Panc1 (cell line): ENCODE results near the gene ATXN7L3.

Source experiments
- CTCF ChIP-seq: fragments of 450-650 bp; IDR thresholded peaks from 2 replicates; pipeline ENCODE4 v1.5.1; 2017; ENCODE audit warnings: mild to moderate bottlenecking
- POLR2AphosphoS5 ChIP-seq: IDR thresholded peaks from 2 replicates; pipeline ENCODE4 v1.6.1; 2012; ENCODE audit warnings: mild to moderate bottlenecking, low read depth, low read length, moderate library complexity
- REST ChIP-seq, 2 experiments: IDR thresholded peaks; 2 replicates each; pipeline ENCODE4 v1.6.1; 2011 to 2012; ENCODE audit warnings: low read depth in 2 of 2, control low read depth in 1 of 2, low read length in 1 of 2, mild to moderate bottlenecking in 1 of 2, moderate library complexity in 1 of 2; ENCODE audit not compliant: insufficient read depth in 1 of 2

GRCh38 chr17:44164476-44164875, 35.2 kb downstream of the ATXN7L3 start:
- TF ChIP-seq CTCF, result no peak
- no peak for TF ChIP-seq REST (IDR thresholded peaks at IDR 0.05; ENCODE audit: insufficient read depth in 1 of 2, low read depth in 2 of 2, low read length in 1 of 2)
- no peak for TF ChIP-seq POLR2AphosphoS5
